NCI-H1436 treated with DMSO at 0.1 percent for 48 hours (cell line): ENCODE measurements around the gene SBK2.
"Not testable (repeated sequence)": the region's sequence is repeated elsewhere in the genome, so short reads cannot be mapped to it uniquely, and the experiment has no call there.

Experiments
- DNase-seq: peaks from one replicate; lab custom pipeline; 2025; lab: John Stamatoyannopoulos, UW

The SBK2 gene

GRCh38 chr19:55536951-55537740 is at the start of gene SBK2:
Gene SBK2, minus strand, starts transcription at chr19:55537133. Its CDS starts 839 bp downstream, at chr19:55536294.
- no peak for DNase-seq

GRCh38 chr19:55585658-55586339 is 48.9 kb upstream of the SBK2 start:
- DNase-seq: peak; percentile 94

- no peak for DNase-seq
Observed at GRCh38 chr19:55584871-55585270, 47.9 kb upstream of the SBK2 start.

GRCh38 chr19:55583897-55584296 is 47.0 kb upstream of the SBK2 start:
- DNase-seq: not testable (repeated sequence)

GRCh38 chr19:55582284-55582683 is 45.4 kb upstream of the SBK2 start:
- DNase-seq: not testable (repeated sequence)

- no peak for DNase-seq
Observed at GRCh38 chr19:55581823-55582223, 44.9 kb upstream of the SBK2 start.

GRCh38 chr19:55581145-55581822 is 44.4 kb upstream of the SBK2 start:
- DNase-seq: no peak

GRCh38 chr19:55580628-55581144 is 43.8 kb upstream of the SBK2 start, which contains the start of gene ZNF579:
Gene ZNF579, minus strand, starts transcription at chr19:55580848. Its CDS starts 1,209 bp downstream, at chr19:55579639.
- peak; percentile 36 for DNase-seq

- DNase-seq: no peak
Observed at GRCh38 chr19:55579766-55580621, 43.1 kb upstream of the SBK2 start.

- no peak for DNase-seq
Observed at GRCh38 chr19:55578761-55579747, 42.1 kb upstream of the SBK2 start.

- no peak for DNase-seq
Observed at GRCh38 chr19:55578031-55578760, 41.3 kb upstream of the SBK2 start.

GRCh38 chr19:55576746-55577145 is 39.8 kb upstream of the SBK2 start:
- DNase-seq: no peak

GRCh38 chr19:55573929-55574328 is 37.0 kb upstream of the SBK2 start:
- DNase-seq: not testable (repeated sequence)

GRCh38 chr19:55569477-55569876 is 32.5 kb upstream of the SBK2 start:
- not testable (repeated sequence) for DNase-seq

GRCh38 chr19:55567708-55568328 is 30.9 kb upstream of the SBK2 start:
- no peak for DNase-seq

GRCh38 chr19:55566823-55567222 is 29.9 kb upstream of the SBK2 start:
- no peak for DNase-seq

GRCh38 chr19:55563261-55563690 is 26.3 kb upstream of the SBK2 start:
- DNase-seq: no peak

- no peak for DNase-seq
Observed at GRCh38 chr19:55559684-55560083, 22.8 kb upstream of the SBK2 start.

GRCh38 chr19:55554741-55555152 is 17.8 kb upstream of the SBK2 start:
- no peak for DNase-seq
